Measurements from ENCODE around the gene PALD1.

- TF ChIP-seq CTCF (CRISPR knock-in tag; IDR thresholded peaks at IDR 0.05) (no peak), IRF1 (CRISPR knock-in tag; IDR thresholded peaks at IDR 0.05; ENCODE audit: low read depth) (no peak), PAWR (CRISPR knock-in tag; IDR thresholded peaks at IDR 0.05; ENCODE audit: borderline replicate concordance) (no peak), ERF (CRISPR knock-in tag; IDR thresholded peaks at IDR 0.05) (no peak)
- TF ChIP-seq, protein P1, sequence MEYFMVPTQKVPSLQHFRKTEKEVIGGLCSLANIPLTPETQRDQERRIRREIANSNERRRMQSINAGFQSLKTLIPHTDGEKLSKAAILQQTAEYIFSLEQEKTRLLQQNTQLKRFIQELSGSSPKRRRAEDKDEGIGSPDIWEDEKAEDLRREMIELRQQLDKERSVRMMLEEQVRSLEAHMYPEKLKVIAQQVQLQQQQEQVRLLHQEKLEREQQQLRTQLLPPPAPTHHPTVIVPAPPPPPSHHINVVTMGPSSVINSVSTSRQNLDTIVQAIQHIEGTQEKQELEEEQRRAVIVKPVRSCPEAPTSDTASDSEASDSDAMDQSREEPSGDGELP (IDR thresholded peaks at IDR 0.05; ENCODE audit: borderline replicate concordance, low read depth) = no peak
Measured at GRCh38 chr10:70588859-70589570, 110.4 kb downstream of the PALD1 start.

Data from HepG2 (cell line).